Glutamatergic neuron (in vitro differentiated cells): ENCODE data around the gene ASPG. TPM values are rescaled to one million over a fixed set of nuclear protein-coding genes. Genes with fewer than 3 reads are reported as not detected.

Source experiments
- DNase-seq: peaks from one replicate; pipeline ENCODE4 v3.0.0; 2022
- H3K27ac Mint-ChIP-seq: one replicate; pipeline ENCODE4 v1.8.0; 2020; ENCODE audit warnings: mild to moderate bottlenecking, mixed read lengths, inconsistent platforms; ENCODE audit not compliant: unreplicated experiment
- H3K27me3 Mint-ChIP-seq: one replicate; pipeline ENCODE4 v1.8.0; 2020; ENCODE audit warnings: mild to moderate bottlenecking, moderate library complexity, mixed read lengths, inconsistent platforms; ENCODE audit not compliant: unreplicated experiment
- H3K36me3 Mint-ChIP-seq: one replicate; pipeline ENCODE4 v1.8.0; 2020; ENCODE audit warnings: mild to moderate bottlenecking, mixed read lengths, inconsistent platforms; ENCODE audit not compliant: unreplicated experiment
- H3K4me1 Mint-ChIP-seq: one replicate; pipeline ENCODE4 v1.8.0; 2020; ENCODE audit warnings: mild to moderate bottlenecking, low read depth, mixed read lengths, inconsistent platforms; ENCODE audit not compliant: unreplicated experiment
- H3K4me3 Mint-ChIP-seq: one replicate; pipeline ENCODE4 v1.8.0; 2020; ENCODE audit warnings: mild to moderate bottlenecking, mixed read lengths, inconsistent platforms; ENCODE audit not compliant: unreplicated experiment
- H3K9me3 Mint-ChIP-seq: one replicate; pipeline ENCODE4 v1.8.0; 2020; ENCODE audit warnings: mild to moderate bottlenecking, moderate library complexity, mixed read lengths, inconsistent platforms; ENCODE audit not compliant: unreplicated experiment
- CTCF ChIP-seq: fragments of 200-600 bp; sonication (generic); IDR thresholded peaks from one replicate; pipeline ENCODE4 v1.5.0; 2021; ENCODE audit not compliant: partially characterized antibody, unreplicated experiment
- total RNA-seq: library from RNA; stranded (reverse); fragmentation: NEBNext Ultra II Directional; extraction: Animal tissue kit (Norgen Biotek cat#: 25700); gene quantifications from one replicate; pipeline ENCODE4 v1.2.1, GENCODE V29; 2021; ENCODE audit not compliant: unreplicated experiment

ASPG gene
- total RNA-seq, 1 donor from 2014 or later: not detected

GRCh38 chr14:104140213-104140462, 54.6 kb downstream of the ASPG start:
- TF ChIP-seq CTCF: no peak

GRCh38 chr14:104140463-104141331, 55.2 kb downstream of the ASPG start:
- H3K9me3 Mint-ChIP-seq: peaks cover 3% of the 10 kb centered on the region
- H3K4me3 Mint-ChIP-seq: no peak overlapping the region
- peaks cover 7% of the 10 kb centered on the region for H3K27me3 Mint-ChIP-seq
- DNase-seq: peak; percentile 13
- no peak for TF ChIP-seq CTCF
- no peak overlapping the region for H3K27ac Mint-ChIP-seq
- no peaks in the 10 kb centered on the region for H3K36me3 Mint-ChIP-seq
- H3K4me1 Mint-ChIP-seq: peaks cover 2% of the 10 kb centered on the region

More at GRCh38 chr14:104140213-104140462, 54.6 kb downstream of the ASPG start:
- DNase-seq: peak; percentile 20
- Mint-ChIP-seq H3K27ac (no peak overlapping the region), H3K36me3 (no peaks in the 10 kb centered on the region), H3K9me3 (peaks cover 3% of the 10 kb centered on the region), H3K4me3 (no peak overlapping the region), H3K4me1 (peaks cover 2% of the 10 kb centered on the region), H3K27me3 (peaks cover 7% of the 10 kb centered on the region)

- DNase-seq: peak; percentile 10
- peaks cover 3% of the 10 kb centered on the region for H3K9me3 Mint-ChIP-seq
- peaks cover 2% of the 10 kb centered on the region for H3K4me1 Mint-ChIP-seq
- TF ChIP-seq CTCF: no peak
- H3K27ac Mint-ChIP-seq: no peak overlapping the region
- no peak overlapping the region for H3K4me3 Mint-ChIP-seq
- H3K27me3 Mint-ChIP-seq: peaks cover 7% of the 10 kb centered on the region
- no peaks in the 10 kb centered on the region for H3K36me3 Mint-ChIP-seq
Observed at GRCh38 chr14:104141621-104142091, 56.2 kb downstream of the ASPG start.

GRCh38 chr14:104142136-104142945, 56.8 kb downstream of the ASPG start:
- Mint-ChIP-seq H3K4me1 (no peaks in the 10 kb centered on the region), H3K27ac (no peak overlapping the region), H3K36me3 (no peaks in the 10 kb centered on the region), H3K27me3 (peaks cover 3% of the 10 kb centered on the region), H3K9me3 (peaks cover 1% of the 10 kb centered on the region), H3K4me3 (no peak overlapping the region)
- no peak for TF ChIP-seq CTCF
- DNase-seq: peak; percentile 13
